SK-N-MC (cell line): ENCODE measurements around the gene PLEKHG4B.

Experiments
- EZH2 ChIP-seq: fragments of 200-600 bp; sonication (generic); IDR thresholded peaks from one replicate; pipeline ENCODE4 v1.6.1; 2017; ENCODE audit warnings: antibody characterized with exemption
- FOXP2 ChIP-seq: optimal IDR thresholded peaks from 2 replicates; pipeline ENCODE3; 2011; ENCODE audit warnings: mild to moderate bottlenecking, moderate library complexity; ENCODE audit not compliant: insufficient read depth; ENCODE audit errors: extremely low read length, control extremely low read depth
- POLR2AphosphoS5 ChIP-seq: IDR thresholded peaks from 2 replicates; pipeline ENCODE4 v1.6.1; 2012; ENCODE audit warnings: mild to moderate bottlenecking, low read depth, low read length, borderline replicate concordance

DNA sequence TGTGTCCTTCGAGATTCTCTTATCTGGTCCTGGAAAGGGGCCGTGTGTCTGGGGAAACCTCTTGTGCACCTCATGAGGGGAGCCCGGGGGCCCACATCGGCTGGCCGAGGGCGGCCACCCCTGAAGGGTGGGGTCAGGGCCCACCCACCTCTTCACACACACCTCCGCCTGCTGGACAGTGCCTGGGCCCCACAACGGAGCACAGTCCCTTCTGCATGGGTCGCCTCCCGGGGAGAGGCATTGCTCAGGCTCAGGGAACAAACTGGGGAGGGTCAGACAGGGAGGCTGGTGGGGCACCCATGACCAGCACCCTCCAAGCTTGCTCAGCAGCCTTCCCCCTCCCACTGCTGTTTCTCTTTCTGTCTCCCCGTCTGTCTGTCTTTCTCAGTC is 98.0 kb downstream of the PLEKHG4B start:
- TF ChIP-seq EZH2 (no peak), POLR2AphosphoS5 (no peak), FOXP2 (no peak)
